NB4 (cell line): Measurements from ENCODE around the gene MROH8.

Experiments used
- CTCF ChIP-seq: IDR thresholded peaks from one replicate; pipeline ENCODE4 v1.5.1; 2012; ENCODE audit warnings: low read depth, low read length
- MAX ChIP-seq: IDR thresholded peaks from 2 replicates; pipeline ENCODE4 v1.6.1; 2011; ENCODE audit warnings: low read depth, low read length

GRCh38 chr20:37218976-37219375 is 39.6 kb upstream of the MROH8 start:
- TF ChIP-seq CTCF, result no peak
- TF ChIP-seq MAX, result no peak
